Measurements from ENCODE around the gene SVBP. TPM values are rescaled to one million over a fixed set of nuclear protein-coding genes. Genes with fewer than 3 reads are reported as not detected.

SVBP gene
- total RNA-seq, 1 donor from 2014 or later = 47.5 TPM

GRCh38 chr1:42766741-42767509 lies 50.3 kb downstream of the SVBP start, which contains the start of the genes C1orf50 and P3H1:
C1orf50 (plus strand) TSS chr1:42767249; CDS start chr1:42767312, 63 bp downstream.
P3H1 (minus strand) TSS chr1:42767028; CDS start chr1:42766971, 57 bp downstream.
- TF ChIP-seq CTCF (conservative IDR thresholded peaks at IDR 0.05; ENCODE audit: low read depth, low read length) = no peak
- H3K4me3 ChIP-seq (ENCODE audit: low read depth, low read length) = peak within 1 kb of the TSS; percentile 94
- peak; percentile 77 for DNase-seq (ENCODE audit: low read depth)

- peak; percentile 42 for DNase-seq (ENCODE audit: low read depth)
- H3K4me3 ChIP-seq (ENCODE audit: low read depth, low read length) = peak overlapping the region; percentile 94
- peak; percentile 65 for TF ChIP-seq CTCF (conservative IDR thresholded peaks at IDR 0.05; ENCODE audit: low read depth, low read length)
Measured at GRCh38 chr1:42765832-42766740, 51.1 kb downstream of the SVBP start.

GRCh38 chr1:42765269-42765668 lies 51.9 kb downstream of the SVBP start:
- peak overlapping the region; percentile 94 for H3K4me3 ChIP-seq (ENCODE audit: low read depth, low read length)
- no peak for TF ChIP-seq CTCF (conservative IDR thresholded peaks at IDR 0.05; ENCODE audit: low read depth, low read length)
- no peak for DNase-seq (ENCODE audit: low read depth)

- no peak overlapping the region for H3K4me3 ChIP-seq (ENCODE audit: low read depth, low read length)
- no peak for TF ChIP-seq CTCF (conservative IDR thresholded peaks at IDR 0.05; ENCODE audit: low read depth, low read length)
- no peak for DNase-seq (ENCODE audit: low read depth)
Measured at GRCh38 chr1:42762269-42762668, 54.9 kb downstream of the SVBP start.

- no peak for DNase-seq (ENCODE audit: low read depth)
- no peak for TF ChIP-seq CTCF (conservative IDR thresholded peaks at IDR 0.05; ENCODE audit: low read depth, low read length)
- H3K4me3 ChIP-seq (ENCODE audit: low read depth, low read length) = no peak overlapping the region
Measured at GRCh38 chr1:42761567-42761966, 55.6 kb downstream of the SVBP start.

- no peak for DNase-seq (ENCODE audit: low read depth)
- TF ChIP-seq CTCF (conservative IDR thresholded peaks at IDR 0.05; ENCODE audit: low read depth, low read length) = no peak
- no peak overlapping the region for H3K4me3 ChIP-seq (ENCODE audit: low read depth, low read length)
Measured at GRCh38 chr1:42759114-42759513, 58.1 kb downstream of the SVBP start.
